HG02571 (cell line): ENCODE results near the gene KRTAP12-3.
"Not testable (repeated sequence)": the region's sequence is repeated elsewhere in the genome, so short reads cannot be mapped to it uniquely, and the experiment has no call there.

Experiments
- ATAC-seq: cut with Tn5 transposase; IDR thresholded peaks from one replicate; pipeline ENCODE4 v1.9.1; 2021; ENCODE audit warnings: mild to moderate bottlenecking, moderate library complexity; ENCODE audit not compliant: unreplicated experiment

The KRTAP12-3 gene

GRCh38 chr21:44650265-44650972 is 7.3 kb upstream of the KRTAP12-3 start:
- no peak for ATAC-seq

- ATAC-seq = no peak
Measured at GRCh38 chr21:44650973-44651675, 6.6 kb upstream of the KRTAP12-3 start.

GRCh38 chr21:44653123-44653522 is 4.6 kb upstream of the KRTAP12-3 start:
- no peak for ATAC-seq

GRCh38 chr21:44653656-44654575 is 3.8 kb upstream of the KRTAP12-3 start:
- no peak for ATAC-seq

GRCh38 chr21:44654576-44655175 is 3.1 kb upstream of the KRTAP12-3 start, which contains the start of gene KRTAP12-4:
Gene KRTAP12-4 (minus strand): TSS chr21:44654659. CDS start chr21:44654614, 45 bp downstream.
- no peak for ATAC-seq

DNA sequence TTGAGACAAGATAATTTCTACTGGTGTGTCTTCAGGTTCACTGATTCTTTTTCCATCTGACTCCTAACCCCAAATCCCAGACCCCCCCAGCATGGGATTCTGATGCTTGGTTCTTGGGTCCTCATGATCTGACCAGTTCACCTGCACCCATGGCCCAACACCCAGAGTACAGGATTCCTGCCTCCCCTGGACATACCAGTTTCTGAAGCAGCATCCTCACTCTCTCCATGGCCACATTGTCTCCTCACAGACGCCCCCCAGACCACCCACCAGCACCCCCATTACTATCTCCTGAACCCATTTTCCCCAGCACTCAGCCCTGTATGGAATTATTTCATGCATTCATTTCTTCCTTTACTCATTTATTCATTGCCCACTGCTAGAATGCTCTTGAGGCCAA is 864 bp upstream of the KRTAP12-3 start:
- ATAC-seq = no peak

DNA sequence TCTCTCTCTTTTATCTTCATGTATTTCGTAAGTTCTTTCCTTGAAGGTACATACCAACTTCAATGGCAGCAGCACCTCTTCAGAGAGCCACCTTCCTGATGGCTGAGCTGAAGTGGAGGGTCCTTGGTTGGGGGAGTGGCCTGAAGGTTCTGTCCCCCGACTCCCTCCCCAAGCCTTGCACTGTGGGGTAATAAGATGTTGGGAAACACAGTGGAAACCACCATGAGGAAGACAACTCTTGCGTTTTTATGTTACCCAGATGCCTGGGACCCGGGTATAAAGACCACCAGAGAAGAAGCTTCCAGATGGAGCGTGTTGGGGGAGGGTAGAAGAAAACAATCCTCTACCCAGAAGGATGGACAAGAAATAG is 794 bp downstream of the KRTAP12-3 start:
- ATAC-seq = no peak

DNA sequence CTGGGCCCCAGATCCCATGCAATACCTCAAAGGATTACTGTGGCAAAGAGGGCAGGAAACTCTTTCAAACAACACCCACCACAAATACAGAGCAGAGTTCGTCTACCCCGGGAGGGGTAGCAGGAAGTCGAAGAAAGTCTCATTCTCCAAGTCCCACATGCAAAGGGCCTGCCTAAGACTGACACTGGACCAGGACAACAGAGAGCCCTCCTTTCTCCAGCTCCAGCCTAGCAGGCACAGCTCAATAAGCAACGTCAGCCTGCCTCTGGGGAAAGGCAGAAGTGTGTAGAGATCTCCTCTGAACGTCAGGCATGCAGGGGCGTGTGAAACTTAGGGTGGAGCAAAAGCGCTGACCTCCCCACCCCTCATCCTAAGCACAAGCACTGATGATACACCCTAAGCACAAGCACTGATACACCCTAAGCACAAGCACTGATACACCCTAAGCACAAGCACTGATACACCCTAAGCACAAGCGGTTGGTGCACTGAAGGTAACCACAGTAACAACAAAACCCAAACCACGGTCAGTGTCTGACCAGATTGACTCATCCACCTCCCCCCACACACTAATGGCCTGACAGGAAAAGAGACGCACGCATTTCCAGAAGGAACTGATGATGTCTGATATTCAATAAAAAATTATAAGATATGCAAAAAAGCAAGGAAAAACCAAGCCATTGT is 1.3 kb downstream of the KRTAP12-3 start:
- no peak for ATAC-seq

GRCh38 chr21:44661567-44661966 is 3.8 kb downstream of the KRTAP12-3 start:
- not testable (repeated sequence) for ATAC-seq

- ATAC-seq = no peak
Measured at GRCh38 chr21:44664691-44665090, 7.0 kb downstream of the KRTAP12-3 start.

DNA sequence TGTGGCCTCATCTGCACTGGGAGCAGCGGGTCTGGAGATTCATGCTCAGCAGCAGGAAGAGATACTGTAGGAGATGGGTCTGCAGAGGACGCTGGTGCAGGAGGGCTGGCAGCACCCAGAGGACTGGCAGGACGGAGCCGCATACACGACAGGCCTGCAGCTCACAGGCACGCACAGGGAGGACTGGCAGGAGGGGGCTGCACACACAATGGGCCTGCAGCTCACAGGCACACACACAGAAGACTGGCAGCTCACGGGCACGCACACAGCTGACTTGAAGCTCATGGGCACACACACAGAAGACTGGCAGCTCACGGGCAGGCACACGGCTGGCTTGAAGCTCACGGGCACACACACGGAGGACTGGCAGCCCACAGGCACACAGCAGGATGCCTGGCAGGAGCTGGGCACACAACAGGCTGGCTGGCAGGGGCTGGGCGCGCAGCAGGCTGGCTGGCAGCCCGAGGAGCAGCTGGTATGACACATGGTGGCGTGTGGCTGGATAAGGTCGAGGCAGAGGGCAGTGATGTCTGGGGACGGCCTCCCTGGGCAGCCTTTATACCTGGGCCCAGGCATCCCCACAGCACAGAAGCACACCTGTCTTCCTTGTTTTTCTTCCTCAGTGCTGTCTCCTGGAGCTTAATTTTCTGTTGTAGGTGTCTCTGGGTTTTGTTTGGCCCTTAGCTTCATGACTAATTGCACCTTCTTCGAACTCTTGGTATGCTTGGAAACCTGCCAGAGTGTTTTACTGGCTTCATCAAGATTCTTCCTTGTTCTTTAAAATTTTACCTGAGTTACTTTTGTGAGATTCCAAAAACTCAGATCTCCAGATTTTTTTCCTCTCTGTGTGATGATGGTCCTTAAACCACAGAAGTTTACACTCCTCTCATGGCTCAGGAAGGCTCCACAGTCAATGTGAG is 8.9 kb downstream of the KRTAP12-3 start, which contains the start of gene KRTAP12-2:
Gene KRTAP12-2, minus strand, starts transcription at position 527 of the 920 bp plus-strand sequence. Its CDS starts 41 bp downstream, at position 486.
- ATAC-seq = no peak

GRCh38 chr21:44667612-44668011 is 9.9 kb downstream of the KRTAP12-3 start:
- no peak for ATAC-seq

GRCh38 chr21:44670642-44671432 is 13.1 kb downstream of the KRTAP12-3 start:
- ATAC-seq = no peak

DNA sequence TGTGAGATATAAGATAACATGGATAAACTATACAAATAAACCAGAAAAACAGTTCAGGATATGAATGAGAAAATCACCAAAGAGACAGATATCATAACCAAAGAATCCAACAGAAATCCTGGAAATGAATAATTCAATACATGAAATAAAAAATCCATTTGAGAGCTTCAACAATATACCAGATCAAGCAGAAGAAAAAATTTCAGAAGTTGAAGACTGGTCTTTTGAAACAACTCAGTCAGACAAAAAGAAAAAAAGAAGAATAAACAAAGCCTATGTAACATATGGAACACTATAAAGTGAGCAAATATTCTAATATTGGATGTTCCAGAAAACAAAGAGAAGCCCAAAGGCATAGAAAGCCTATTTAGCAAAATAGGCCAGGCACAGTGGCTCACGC is 14.2 kb downstream of the KRTAP12-3 start:
- no peak for ATAC-seq

GRCh38 chr21:44677881-44678280 is 20.1 kb downstream of the KRTAP12-3 start:
- ATAC-seq = no peak

DNA sequence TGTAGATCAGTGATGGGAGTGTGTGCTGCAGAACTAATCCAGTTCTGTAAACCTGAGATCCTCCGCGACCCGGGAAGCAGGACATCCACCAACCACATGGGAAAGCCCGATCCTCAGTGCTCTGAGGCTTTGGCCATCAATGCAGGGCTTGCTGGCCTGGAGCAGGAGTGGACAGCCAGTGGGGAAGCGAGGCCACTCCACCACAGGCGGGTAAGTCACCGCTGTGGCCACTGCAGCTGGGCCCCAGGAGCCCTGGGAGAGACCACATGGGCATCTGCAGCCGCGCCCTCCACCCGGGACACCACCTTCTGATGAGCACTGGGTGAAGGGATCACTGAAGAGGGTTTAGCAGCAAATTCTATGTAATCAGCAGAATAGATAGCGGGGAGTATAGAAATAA is 23.4 kb downstream of the KRTAP12-3 start:
- ATAC-seq = no peak

DNA sequence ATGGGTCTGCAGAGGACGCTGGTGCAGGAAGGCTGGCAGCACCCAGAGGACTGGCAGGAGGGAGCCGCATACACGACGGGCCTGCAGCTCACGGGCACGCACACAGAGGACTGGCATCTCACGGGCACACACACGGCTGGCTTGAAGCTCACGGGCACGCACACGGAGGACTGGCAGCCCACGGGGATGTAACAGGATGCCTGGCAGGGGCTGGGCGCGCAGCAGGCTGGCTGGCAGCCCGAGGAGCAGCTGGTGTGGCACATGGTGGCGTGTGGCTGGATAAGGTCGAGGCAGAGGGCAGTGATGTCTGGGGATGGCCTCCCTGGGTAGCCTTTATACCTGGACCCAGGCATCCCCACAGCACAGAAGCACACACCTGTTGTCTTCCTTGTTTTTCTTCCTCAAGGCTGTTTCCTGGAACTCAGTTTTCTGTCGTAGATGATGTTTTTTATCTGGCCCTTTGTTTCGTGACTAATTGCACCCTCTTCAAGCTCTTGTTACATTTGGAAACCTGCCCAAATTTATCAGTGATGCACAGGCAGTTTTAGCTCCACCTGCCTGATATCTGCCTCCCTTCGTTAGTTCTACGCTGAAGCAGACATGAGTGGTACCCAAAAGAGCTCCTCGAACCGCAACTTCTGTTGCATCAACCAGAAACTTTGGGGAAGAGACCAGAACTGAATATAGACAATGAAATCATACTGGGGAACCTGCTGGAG is 24.3 kb downstream of the KRTAP12-3 start, which contains the start of gene KRTAP12-1:
Gene KRTAP12-1, minus strand, starts transcription at position 303 of the 719 bp plus-strand sequence. Its CDS starts 40 bp downstream, at position 263.
- no peak for ATAC-seq
